Mucosa of gallbladder (tissue), 1 donor: ENCODE results near the gene FHOD3. TPM values are rescaled to one million over a fixed set of nuclear protein-coding genes. Genes with fewer than 3 reads are reported as not detected.

ENCODE experiments used
- DNase-seq: peaks from one replicate; pipeline ENCODE4 v3.0.0-alpha.2; 2020; ENCODE audit warnings: low spot score
- total RNA-seq: library from RNA; stranded (reverse); gene quantifications from one replicate; pipeline ENCODE4 v1.2.1, GENCODE V29; 2021
- donor health status: DM: no; HTN: no; CAD: no.

FHOD3 gene
- total RNA-seq, 1 donor from 2014 or later: 24.9 TPM

GRCh38 chr18:36518839-36519238 lies 221.3 kb downstream of the FHOD3 start:
- no peak for DNase-seq

GRCh38 chr18:36519358-36519757 lies 221.8 kb downstream of the FHOD3 start:
- DNase-seq: no peak

GRCh38 chr18:36522509-36522908 lies 225.0 kb downstream of the FHOD3 start:
- DNase-seq: no peak

- DNase-seq: no peak
These were observed 228.4 kb downstream of the FHOD3 start for GRCh38 chr18:36525913-36526312.

- DNase-seq: no peak
These were observed 229.1 kb downstream of the FHOD3 start for GRCh38 chr18:36526611-36527010.

- no peak for DNase-seq
These were observed 229.5 kb downstream of the FHOD3 start for GRCh38 chr18:36527051-36527450.

- no peak for DNase-seq
These were observed 230.4 kb downstream of the FHOD3 start for GRCh38 chr18:36527740-36528455.

GRCh38 chr18:36529747-36530146 lies 232.2 kb downstream of the FHOD3 start:
- no peak for DNase-seq

- no peak for DNase-seq
These were observed 233.3 kb downstream of the FHOD3 start for GRCh38 chr18:36530676-36531405.

GRCh38 chr18:36531636-36532035 lies 234.1 kb downstream of the FHOD3 start:
- no peak for DNase-seq

- no peak for DNase-seq
These were observed 234.9 kb downstream of the FHOD3 start for GRCh38 chr18:36532394-36532793.

- no peak for DNase-seq
These were observed 235.3 kb downstream of the FHOD3 start for GRCh38 chr18:36532815-36533214.

- no peak for DNase-seq
These were observed 236.1 kb downstream of the FHOD3 start for GRCh38 chr18:36533446-36534153.

- no peak for DNase-seq
These were observed 236.7 kb downstream of the FHOD3 start for GRCh38 chr18:36534154-36534688.

GRCh38 chr18:36535202-36535935 lies 237.9 kb downstream of the FHOD3 start:
- no peak for DNase-seq

GRCh38 chr18:36536426-36536825 lies 238.9 kb downstream of the FHOD3 start:
- DNase-seq: no peak

GRCh38 chr18:36537289-36537688 lies 239.8 kb downstream of the FHOD3 start:
- DNase-seq: no peak

- DNase-seq: no peak
These were observed 242.2 kb downstream of the FHOD3 start for GRCh38 chr18:36539674-36540231.

GRCh38 chr18:36543030-36543429 lies 245.5 kb downstream of the FHOD3 start:
- no peak for DNase-seq

GRCh38 chr18:36543991-36544725 lies 246.6 kb downstream of the FHOD3 start:
- no peak for DNase-seq
